Breast epithelium (tissue), 3 donors: ENCODE data around the gene ZNF443.
"Not testable (repeated sequence)": the region's sequence is repeated elsewhere in the genome, so short reads cannot be mapped to it uniquely, and the experiment has no call there.

Source experiments
- POLR2A ChIP-seq: fragments of 450-650 bp; IDR thresholded peaks from one replicate; pipeline ENCODE4 v1.6.1; 2016; ENCODE audit warnings: antibody characterized with exemption, mild to moderate bottlenecking, moderate library complexity
- POLR2AphosphoS5 ChIP-seq, 3 donors: sonication (generic); formaldehyde crosslinking; IDR thresholded peaks; one replicate each; pipeline ENCODE4 v1.6.1; 2017; ENCODE audit warnings: antibody characterized with exemption in 3 of 3
- TF ChIP-seq, protein P1 (sequence below), 3 donors: fragments of 450-650 bp; IDR thresholded peaks; one replicate each; pipeline ENCODE4 v1.5.1; 2016 to 2017; ENCODE audit warnings: antibody characterized with exemption in 3 of 3, mild to moderate bottlenecking in 3 of 3, moderate library complexity in 3 of 3

DNA sequence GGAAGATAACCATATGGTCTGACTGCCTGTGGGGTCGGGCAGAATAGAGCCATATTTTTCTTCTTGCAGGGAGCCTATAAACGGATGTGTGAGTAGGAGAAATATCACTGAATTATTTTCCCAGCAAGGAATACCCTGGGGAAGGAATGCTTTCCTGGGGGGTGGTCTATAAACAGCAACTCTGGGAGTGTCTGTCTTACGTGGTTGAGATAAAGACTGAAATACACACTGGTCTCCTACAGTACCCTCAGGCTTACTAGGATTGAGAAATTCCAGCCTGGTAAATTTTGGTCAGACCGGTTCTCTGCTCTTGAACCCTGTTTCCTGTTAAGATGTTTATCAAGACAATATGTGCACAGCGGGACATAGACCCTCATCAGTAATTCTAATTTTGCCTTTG, 23.5 kb downstream of the ZNF443 start:
- TF ChIP-seq, protein P1, sequence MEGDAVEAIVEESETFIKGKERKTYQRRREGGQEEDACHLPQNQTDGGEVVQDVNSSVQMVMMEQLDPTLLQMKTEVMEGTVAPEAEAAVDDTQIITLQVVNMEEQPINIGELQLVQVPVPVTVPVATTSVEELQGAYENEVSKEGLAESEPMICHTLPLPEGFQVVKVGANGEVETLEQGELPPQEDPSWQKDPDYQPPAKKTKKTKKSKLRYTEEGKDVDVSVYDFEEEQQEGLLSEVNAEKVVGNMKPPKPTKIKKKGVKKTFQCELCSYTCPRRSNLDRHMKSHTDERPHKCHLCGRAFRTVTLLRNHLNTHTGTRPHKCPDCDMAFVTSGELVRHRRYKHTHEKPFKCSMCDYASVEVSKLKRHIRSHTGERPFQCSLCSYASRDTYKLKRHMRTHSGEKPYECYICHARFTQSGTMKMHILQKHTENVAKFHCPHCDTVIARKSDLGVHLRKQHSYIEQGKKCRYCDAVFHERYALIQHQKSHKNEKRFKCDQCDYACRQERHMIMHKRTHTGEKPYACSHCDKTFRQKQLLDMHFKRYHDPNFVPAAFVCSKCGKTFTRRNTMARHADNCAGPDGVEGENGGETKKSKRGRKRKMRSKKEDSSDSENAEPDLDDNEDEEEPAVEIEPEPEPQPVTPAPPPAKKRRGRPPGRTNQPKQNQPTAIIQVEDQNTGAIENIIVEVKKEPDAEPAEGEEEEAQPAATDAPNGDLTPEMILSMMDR (IDR thresholded peaks at IDR 0.05), result not testable (repeated sequence)
- TF ChIP-seq POLR2A; POLR2AphosphoS5 (IDR thresholded peaks at IDR 0.05): not testable (repeated sequence)
